IMR-90 (cell line): ENCODE measurements around the gene SYNE2.

Experiments used
- CEBPB ChIP-seq: IDR thresholded peaks from 2 replicates; pipeline ENCODE4 v1.6.1; 2012; ENCODE audit warnings: low read depth, low read length, improper control_type of control experiment
- CHD1 ChIP-seq: IDR thresholded peaks from 2 replicates; pipeline ENCODE4 v1.6.1; 2012; ENCODE audit warnings: low read depth, low read length, improper control_type of control experiment
- FOS ChIP-seq: fragments of 150-350 bp; IDR thresholded peaks from 2 replicates; pipeline ENCODE4 v1.6.1; 2016; ENCODE audit warnings: low read depth, low read length
- POLR2A ChIP-seq: IDR thresholded peaks from 2 replicates; pipeline ENCODE4 v1.6.1; 2012; ENCODE audit warnings: mild to moderate bottlenecking, low read depth, low read length
- RCOR1 ChIP-seq: IDR thresholded peaks from 2 replicates; pipeline ENCODE4 v1.6.1; 2012; ENCODE audit warnings: mild to moderate bottlenecking, low read length, improper control_type of control experiment; ENCODE audit not compliant: insufficient replicate concordance
- RFX5 ChIP-seq: IDR thresholded peaks from 2 replicates; pipeline ENCODE4 v1.8.0; 2012; ENCODE audit warnings: low read depth, mild to moderate bottlenecking, low read length, moderate library complexity
- TF ChIP-seq, protein P1 (sequence below): conservative IDR thresholded peaks from 2 replicates; pipeline ENCODE4 v1.5.1; 2012; ENCODE audit warnings: mild to moderate bottlenecking, low read depth, low read length, improper control_type of control experiment

DNA sequence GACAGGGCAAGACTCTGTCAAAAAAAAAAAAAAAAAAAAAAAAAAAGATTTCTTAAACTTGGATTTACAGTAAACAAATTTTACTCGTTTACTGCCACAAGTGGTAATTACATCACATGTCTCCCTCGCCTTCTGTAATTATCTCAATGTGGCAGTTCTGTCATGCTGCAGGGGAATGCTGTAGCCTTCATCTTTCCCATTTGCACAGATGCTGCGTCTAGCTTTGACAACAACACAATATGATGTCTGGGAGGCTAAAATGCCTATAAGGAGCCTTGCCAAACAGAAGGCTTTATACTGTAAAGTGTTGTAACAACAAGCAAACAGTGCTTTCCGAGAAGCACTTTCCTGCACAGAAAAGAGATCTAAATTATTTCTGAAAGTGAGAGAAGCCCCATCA, 392.7 kb downstream of the SYNE2 start:
- TF ChIP-seq RFX5 (no peak), FOS (no peak), POLR2A (no peak), CEBPB (no peak), CHD1 (no peak), RCOR1 (no peak)
- TF ChIP-seq, protein P1, sequence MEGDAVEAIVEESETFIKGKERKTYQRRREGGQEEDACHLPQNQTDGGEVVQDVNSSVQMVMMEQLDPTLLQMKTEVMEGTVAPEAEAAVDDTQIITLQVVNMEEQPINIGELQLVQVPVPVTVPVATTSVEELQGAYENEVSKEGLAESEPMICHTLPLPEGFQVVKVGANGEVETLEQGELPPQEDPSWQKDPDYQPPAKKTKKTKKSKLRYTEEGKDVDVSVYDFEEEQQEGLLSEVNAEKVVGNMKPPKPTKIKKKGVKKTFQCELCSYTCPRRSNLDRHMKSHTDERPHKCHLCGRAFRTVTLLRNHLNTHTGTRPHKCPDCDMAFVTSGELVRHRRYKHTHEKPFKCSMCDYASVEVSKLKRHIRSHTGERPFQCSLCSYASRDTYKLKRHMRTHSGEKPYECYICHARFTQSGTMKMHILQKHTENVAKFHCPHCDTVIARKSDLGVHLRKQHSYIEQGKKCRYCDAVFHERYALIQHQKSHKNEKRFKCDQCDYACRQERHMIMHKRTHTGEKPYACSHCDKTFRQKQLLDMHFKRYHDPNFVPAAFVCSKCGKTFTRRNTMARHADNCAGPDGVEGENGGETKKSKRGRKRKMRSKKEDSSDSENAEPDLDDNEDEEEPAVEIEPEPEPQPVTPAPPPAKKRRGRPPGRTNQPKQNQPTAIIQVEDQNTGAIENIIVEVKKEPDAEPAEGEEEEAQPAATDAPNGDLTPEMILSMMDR = no peak
